Thymus (tissue), 11 donors: Measurements from ENCODE around the gene SKAP2. TPM values are rescaled to one million over a fixed set of nuclear protein-coding genes. Genes with fewer than 3 reads are reported as not detected.

Experiments
- DNase-seq, 9 donors: peaks; one replicate each; pipeline ENCODE4 v3.0.0-alpha.2; 2013; ENCODE audit warnings: low spot score in 9 of 9, low read depth in 6 of 9, missing footprints in 1 of 9
- H3K27ac ChIP-seq, 2 donors: one replicate each; pipeline ENCODE4 v1.5.1; 2013; ENCODE audit warnings: control low read depth in 1 of 2, low read depth in 1 of 2, low read length in 1 of 2, mild to moderate bottlenecking in 1 of 2, moderate library complexity in 1 of 2
- H3K27me3 ChIP-seq, 2 donors: one replicate each; pipeline ENCODE4 v1.5.1; 2013; ENCODE audit warnings: low read length in 1 of 2; ENCODE audit not compliant: control insufficient read depth in 2 of 2, insufficient read depth in 1 of 2
- H3K36me3 ChIP-seq, 2 donors: one replicate each; pipeline ENCODE4 v1.5.1; 2013; ENCODE audit warnings: low read length in 1 of 2, mild to moderate bottlenecking in 1 of 2, moderate library complexity in 1 of 2; ENCODE audit not compliant: control insufficient read depth in 2 of 2, insufficient read depth in 2 of 2
- H3K4me1 ChIP-seq, 2 donors: one replicate each; pipeline ENCODE4 v1.5.1; 2013; ENCODE audit warnings: low read length in 2 of 2; ENCODE audit not compliant: control insufficient read depth in 2 of 2, insufficient read depth in 2 of 2
- H3K4me3 ChIP-seq, 2 donors: one replicate each; pipeline ENCODE4 v1.5.1; 2013; ENCODE audit warnings: low read length in 2 of 2, control low read depth in 1 of 2, mild to moderate bottlenecking in 1 of 2
- H3K9me3 ChIP-seq, 2 donors: one replicate each; pipeline ENCODE4 v1.5.1; 2013; ENCODE audit warnings: low read length in 1 of 2, mild to moderate bottlenecking in 1 of 2; ENCODE audit not compliant: control insufficient read depth in 2 of 2, insufficient read depth in 1 of 2
- WGBS: extraction: QIAGEN DNeasy Blood & Tissue Kit; methylation state at CpG from one replicate; pipeline ENCODE4 v1.1.7; 2013; 5-methylcytosine and 5-hydroxymethylcytosine counted together
- polyA plus RNA-seq: library from polyadenylated mRNA; stranded (reverse); fragments of 200-250 nt; gene quantifications from one replicate; pipeline ENCODE4 v1.2.3, GENCODE V29; 2013
- total RNA-seq: library from RNA; stranded (reverse); fragments of 120-200 nt; gene quantifications from one replicate; pipeline ENCODE4 v1.2.4, GENCODE V29; 2013
- donor health status: healthy.

The SKAP2 gene
- total and polyA plus RNA-seq, 2 donors, result 9.8 to 10.6 TPM

GRCh38 chr7:26675143-26675887, 189.1 kb downstream of the SKAP2 start:
- 93% methylated on average over 4 of the region's 4 CpGs for WGBS
- H3K4me1 ChIP-seq, result no peaks in the 10 kb centered on the region
- no peaks in the 10 kb centered on the region for H3K36me3 ChIP-seq
- no peak overlapping the region for H3K4me3 ChIP-seq
- DNase-seq, result no peak
- H3K9me3 ChIP-seq, result no peaks in the 10 kb centered on the region
- no peaks in the 10 kb centered on the region for H3K27me3 ChIP-seq
- no peak overlapping the region for H3K27ac ChIP-seq

DNA sequence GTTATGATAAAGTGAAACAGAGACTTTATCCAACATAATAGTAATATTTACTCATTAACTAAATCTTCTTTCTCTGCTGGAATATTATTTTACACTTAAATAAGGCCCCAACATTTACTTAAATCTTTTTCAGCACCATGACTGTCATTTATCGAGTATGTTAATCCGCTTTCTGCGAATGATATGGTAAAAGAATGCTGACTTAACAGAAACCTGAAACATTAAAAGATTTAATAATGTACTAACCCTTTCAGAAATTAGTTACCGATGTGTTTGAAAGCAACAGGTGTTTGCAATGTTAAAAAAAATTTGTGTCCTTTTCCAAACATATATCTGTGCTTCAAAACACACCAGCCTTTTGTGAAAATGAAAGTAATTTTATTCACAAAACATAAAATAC, 190.5 kb downstream of the SKAP2 start:
- no peak for DNase-seq
- no peak overlapping the region for H3K4me3 ChIP-seq
- 64% methylated on average over 4 of the region's 4 CpGs for WGBS
- no peaks in the 10 kb centered on the region for H3K4me1 ChIP-seq
- no peaks in the 10 kb centered on the region for H3K36me3 ChIP-seq
- no peaks in the 10 kb centered on the region for H3K9me3 ChIP-seq
- no peak overlapping the region for H3K27ac ChIP-seq
- no peaks in the 10 kb centered on the region for H3K27me3 ChIP-seq

DNA sequence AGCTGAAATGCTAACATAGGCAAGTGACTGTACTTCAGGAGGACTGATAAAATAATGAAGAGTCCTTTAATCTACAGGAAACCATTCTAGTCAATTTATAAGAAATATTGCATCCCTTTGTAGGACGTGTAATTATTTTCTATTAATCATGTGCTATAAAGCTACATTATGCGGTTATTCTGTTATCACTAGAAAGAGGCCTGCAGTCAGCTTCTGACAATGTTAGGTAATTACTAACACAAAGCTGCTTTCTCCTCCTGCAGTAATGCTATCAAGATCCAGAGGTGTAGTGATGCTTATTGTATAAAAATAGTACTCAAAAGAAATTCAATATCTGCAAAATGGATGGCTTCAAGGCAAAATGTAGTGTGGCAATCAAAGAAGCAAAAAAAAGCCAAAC, 191.1 kb downstream of the SKAP2 start:
- H3K27me3 ChIP-seq, result no peaks in the 10 kb centered on the region
- no peak for DNase-seq
- H3K36me3 ChIP-seq, result no peaks in the 10 kb centered on the region
- WGBS, result 96% methylated on average over 2 of the region's 2 CpGs
- no peak overlapping the region for H3K27ac ChIP-seq
- H3K9me3 ChIP-seq, result no peaks in the 10 kb centered on the region
- H3K4me1 ChIP-seq, result no peaks in the 10 kb centered on the region
- H3K4me3 ChIP-seq, result no peak overlapping the region

DNA sequence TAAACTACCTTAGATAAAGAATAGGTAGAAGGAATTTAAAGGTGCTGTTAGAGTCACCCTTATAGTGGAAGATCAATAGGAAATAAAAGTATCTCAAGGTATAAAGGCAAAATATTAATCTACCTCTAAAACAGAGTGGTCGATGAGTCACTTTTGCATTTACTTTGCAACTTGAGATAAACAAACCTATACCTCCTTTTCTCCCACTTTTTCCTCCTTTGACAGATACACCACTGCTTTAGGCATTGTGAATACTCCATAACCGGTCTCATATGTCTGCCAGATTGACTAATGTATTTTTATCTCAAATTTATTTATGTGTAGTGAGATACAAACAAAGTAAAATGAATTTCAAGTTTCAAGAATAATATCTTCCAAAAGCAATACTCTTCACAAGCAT, 193.5 kb downstream of the SKAP2 start:
- WGBS, result 95% methylated on average over 2 of the region's 2 CpGs
- Histone ChIP-seq H3K9me3 (no peaks in the 10 kb centered on the region), H3K27ac (no peak overlapping the region)

GRCh38 chr7:26670290-26670689, 194.1 kb downstream of the SKAP2 start:
- no peaks in the 10 kb centered on the region for H3K27me3 ChIP-seq
- H3K27ac ChIP-seq, result no peak overlapping the region
- H3K4me1 ChIP-seq, result no peaks in the 10 kb centered on the region
- H3K9me3 ChIP-seq, result no peaks in the 10 kb centered on the region
- no peak overlapping the region for H3K4me3 ChIP-seq
- DNase-seq, result no peak
- WGBS, result 7% methylated on average over 2 of the region's 2 CpGs
- no peaks in the 10 kb centered on the region for H3K36me3 ChIP-seq

More for the DNA sequence above, 193.5 kb downstream of the SKAP2 start:
- no peak overlapping the region for H3K4me3 ChIP-seq
- DNase-seq, result no peak
- H3K4me1 ChIP-seq, result no peaks in the 10 kb centered on the region
- no peaks in the 10 kb centered on the region for H3K36me3 ChIP-seq
- no peaks in the 10 kb centered on the region for H3K27me3 ChIP-seq

GRCh38 chr7:26668821-26669220, 195.6 kb downstream of the SKAP2 start:
- H3K4me3 ChIP-seq, result no peak overlapping the region
- DNase-seq, result no peak
- H3K27me3 ChIP-seq, result no peaks in the 10 kb centered on the region
- no peaks in the 10 kb centered on the region for H3K36me3 ChIP-seq
- no peak overlapping the region for H3K27ac ChIP-seq
- H3K4me1 ChIP-seq, result peaks cover 0 to 6% of the 10 kb centered on the region in 2 donors
- 97% methylated on average over 4 of the region's 4 CpGs for WGBS
- H3K9me3 ChIP-seq, result no peaks in the 10 kb centered on the region

- peak; percentile 55 to 94 (median 80) for DNase-seq
- Histone ChIP-seq H3K27me3 (no peaks in the 10 kb centered on the region), H3K9me3 (no peaks in the 10 kb centered on the region), H3K4me3 (no peak overlapping the region), H3K27ac (no peak overlapping the region), H3K36me3 (no peaks in the 10 kb centered on the region), H3K4me1 (peaks cover 0 to 6% of the 10 kb centered on the region in 2 donors)
- WGBS, result 5% methylated on average over 5 of the region's 5 CpGs
These were observed 196.8 kb downstream of the SKAP2 start for GRCh38 chr7:26667514-26668133.

DNA sequence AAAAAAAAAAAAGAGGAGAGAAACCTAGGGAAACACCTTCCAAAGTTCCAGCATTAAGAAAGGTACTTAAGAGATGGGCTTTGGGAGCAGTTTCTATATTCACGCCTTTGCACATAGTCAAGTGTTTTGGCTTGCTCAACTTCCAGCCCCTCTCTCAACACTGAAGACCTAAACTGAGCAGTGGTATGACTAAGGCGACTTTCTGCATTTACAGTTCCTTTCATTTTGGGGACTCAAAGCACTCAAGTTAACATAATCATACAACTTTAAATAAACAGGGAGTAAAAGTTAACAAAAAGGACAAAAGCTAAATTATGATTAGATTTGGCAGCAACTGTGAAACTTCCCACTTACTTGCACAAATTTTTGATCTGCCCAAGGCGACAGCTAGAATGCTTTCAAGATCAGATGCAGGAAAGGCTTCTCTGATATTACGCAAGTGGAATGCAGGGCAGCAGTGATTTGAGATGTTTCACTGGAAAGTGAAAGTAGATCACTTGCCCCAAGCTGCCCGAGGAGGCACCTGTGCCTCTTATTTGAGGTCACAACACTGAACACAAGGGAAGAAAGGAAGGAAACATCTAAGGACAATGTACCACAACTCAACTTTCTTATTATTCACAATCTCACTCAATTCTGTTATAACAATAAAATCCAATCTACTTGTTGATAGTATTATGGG, 199.5 kb downstream of the SKAP2 start:
- peak in 8 of 9 donors; percentile 24 to 83 (median 58) for DNase-seq
- no peak overlapping the region for H3K27ac ChIP-seq
- no peak overlapping the region for H3K4me3 ChIP-seq

DNA sequence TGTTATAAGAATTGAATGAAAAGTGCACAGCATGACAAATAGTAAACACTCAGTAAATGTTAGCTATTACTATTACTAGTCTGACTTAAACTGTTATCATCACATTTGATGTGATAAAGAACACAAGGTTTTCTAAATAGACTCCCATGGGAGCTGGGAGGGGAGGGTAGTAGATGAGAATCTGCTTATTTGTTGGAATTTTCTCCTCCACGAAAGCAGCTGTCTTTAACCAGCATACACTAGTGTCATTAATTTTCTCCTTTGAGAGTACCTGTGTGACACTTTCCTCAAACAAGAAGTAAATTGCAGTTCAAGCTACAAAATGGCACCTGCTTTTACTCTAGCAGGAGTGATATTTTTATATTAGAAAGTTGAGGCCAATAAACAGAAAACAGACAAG, 200.1 kb downstream of the SKAP2 start:
- 94% methylated on average over 1 of the region's 1 CpG for WGBS
- Histone ChIP-seq H3K27me3 (no peaks in the 10 kb centered on the region), H3K27ac (no peak overlapping the region), H3K9me3 (no peaks in the 10 kb centered on the region), H3K36me3 (no peaks in the 10 kb centered on the region), H3K4me3 (no peak overlapping the region), H3K4me1 (peaks cover 0 to 6% of the 10 kb centered on the region in 2 donors)
- DNase-seq, result no peak

More for the DNA sequence above, 199.5 kb downstream of the SKAP2 start:
- no peaks in the 10 kb centered on the region for H3K27me3 ChIP-seq
- H3K36me3 ChIP-seq, result no peaks in the 10 kb centered on the region
- H3K4me1 ChIP-seq, result peaks cover 0 to 6% of the 10 kb centered on the region in 2 donors
- 20% methylated on average over 5 of the region's 5 CpGs for WGBS
- H3K9me3 ChIP-seq, result no peaks in the 10 kb centered on the region
